HL-60/S4 treated with phorbol 12-myristate 13-acetate at 8.2 ng/mL for 4 days and 3 days (cell line): Measurements from ENCODE around the gene HES1.

ENCODE experiments used
- in situ Hi-C: fragments of 300-500 bp; cut with MboI; formaldehyde crosslinking; loops from 2 replicates; pipeline ENCODE4 v1.15.0; 2022; ENCODE audit warnings: low sequenced_read_pairs

Gene HES1

GRCh38 chr3:194101592-194102432 is 34.1 kb upstream of the HES1 start:
- in situ Hi-C loops: no loop called here

- in situ Hi-C loops: no loop called here
These were observed 33.5 kb upstream of the HES1 start for GRCh38 chr3:194102436-194102835.

GRCh38 chr3:194103505-194103904 is 32.4 kb upstream of the HES1 start:
- in situ Hi-C loops: no loop called here

- in situ Hi-C loops: no loop called here
These were observed 31.8 kb upstream of the HES1 start for GRCh38 chr3:194103983-194104751.

- in situ Hi-C loops: no loop called here
These were observed 30.7 kb upstream of the HES1 start for GRCh38 chr3:194105292-194105691.

GRCh38 chr3:194107107-194107506 is 28.8 kb upstream of the HES1 start:
- in situ Hi-C loops: no loop called here

GRCh38 chr3:194109192-194109863 is 26.6 kb upstream of the HES1 start:
- in situ Hi-C loops: no loop called here

GRCh38 chr3:194110483-194110882 is 25.5 kb upstream of the HES1 start:
- in situ Hi-C loops: no loop called here

- in situ Hi-C loops: no loop called here
These were observed 24.6 kb upstream of the HES1 start for GRCh38 chr3:194111336-194111735.

- in situ Hi-C loops: no loop called here
These were observed 23.5 kb upstream of the HES1 start for GRCh38 chr3:194112120-194113106.

GRCh38 chr3:194114123-194114522 is 21.8 kb upstream of the HES1 start:
- in situ Hi-C loops: no loop called here

- in situ Hi-C loops: no loop called here
These were observed 18.7 kb upstream of the HES1 start for GRCh38 chr3:194117104-194117845.

GRCh38 chr3:194118920-194119319 is 17.0 kb upstream of the HES1 start:
- in situ Hi-C loops: no loop called here

GRCh38 chr3:194119831-194120590 is 15.9 kb upstream of the HES1 start:
- in situ Hi-C loops: no loop called here

- in situ Hi-C loops: no loop called here
These were observed 14.9 kb upstream of the HES1 start for GRCh38 chr3:194120789-194121770.

GRCh38 chr3:194121891-194122631 is 13.9 kb upstream of the HES1 start:
- in situ Hi-C loops: no loop called here

GRCh38 chr3:194123726-194124125 is 12.2 kb upstream of the HES1 start:
- in situ Hi-C loops: no loop called here
